SU-DHL-6 (cell line): ENCODE measurements around the gene QKI.

Experiments
- EZH2phosphoT487 ChIP-seq: fragments of 200-600 bp; sonication (generic), shearing (Covaris generic); conservative IDR thresholded peaks from 2 replicates; pipeline ENCODE4 v1.6.1; 2018; ENCODE audit warnings: mild to moderate bottlenecking, antibody characterized with exemption, low read length, moderate library complexity, mixed read lengths
- TF ChIP-seq, protein P1 (sequence below): fragments of 200-600 bp; sonication (generic); IDR thresholded peaks from one replicate; pipeline ENCODE4 v1.5.1; 2017; ENCODE audit warnings: antibody characterized with exemption, mild to moderate bottlenecking, low read length, moderate library complexity; ENCODE audit not compliant: insufficient read depth, poor library complexity, severe bottlenecking

DNA sequence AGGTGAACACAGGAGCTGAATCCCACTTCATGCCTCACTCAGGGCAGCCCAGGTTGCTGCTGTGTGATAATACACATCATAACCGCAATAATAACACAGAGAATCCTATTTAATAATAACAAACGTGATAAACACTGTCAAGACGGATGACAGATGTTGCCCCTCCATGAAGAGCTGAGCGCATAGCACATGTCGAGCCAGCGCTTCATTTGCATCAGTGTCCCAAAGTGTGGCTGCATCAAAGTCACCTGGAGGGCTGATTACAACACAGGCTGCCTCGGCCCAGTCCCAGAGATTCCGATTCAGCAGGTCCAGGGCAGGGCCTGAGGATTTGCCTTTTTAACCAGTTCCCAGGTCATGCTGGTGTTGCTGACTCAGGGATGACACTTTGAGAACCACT, 198.5 kb downstream of the QKI start:
- TF ChIP-seq, protein P1, sequence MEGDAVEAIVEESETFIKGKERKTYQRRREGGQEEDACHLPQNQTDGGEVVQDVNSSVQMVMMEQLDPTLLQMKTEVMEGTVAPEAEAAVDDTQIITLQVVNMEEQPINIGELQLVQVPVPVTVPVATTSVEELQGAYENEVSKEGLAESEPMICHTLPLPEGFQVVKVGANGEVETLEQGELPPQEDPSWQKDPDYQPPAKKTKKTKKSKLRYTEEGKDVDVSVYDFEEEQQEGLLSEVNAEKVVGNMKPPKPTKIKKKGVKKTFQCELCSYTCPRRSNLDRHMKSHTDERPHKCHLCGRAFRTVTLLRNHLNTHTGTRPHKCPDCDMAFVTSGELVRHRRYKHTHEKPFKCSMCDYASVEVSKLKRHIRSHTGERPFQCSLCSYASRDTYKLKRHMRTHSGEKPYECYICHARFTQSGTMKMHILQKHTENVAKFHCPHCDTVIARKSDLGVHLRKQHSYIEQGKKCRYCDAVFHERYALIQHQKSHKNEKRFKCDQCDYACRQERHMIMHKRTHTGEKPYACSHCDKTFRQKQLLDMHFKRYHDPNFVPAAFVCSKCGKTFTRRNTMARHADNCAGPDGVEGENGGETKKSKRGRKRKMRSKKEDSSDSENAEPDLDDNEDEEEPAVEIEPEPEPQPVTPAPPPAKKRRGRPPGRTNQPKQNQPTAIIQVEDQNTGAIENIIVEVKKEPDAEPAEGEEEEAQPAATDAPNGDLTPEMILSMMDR = no peak
- TF ChIP-seq EZH2phosphoT487 = no peak
